ENCODE data around the gene IGHMBP2.
"Not testable (repeated sequence)": the region's sequence is repeated elsewhere in the genome, so short reads cannot be mapped to it uniquely, and the experiment has no call there.

IGHMBP2 gene

DNA sequence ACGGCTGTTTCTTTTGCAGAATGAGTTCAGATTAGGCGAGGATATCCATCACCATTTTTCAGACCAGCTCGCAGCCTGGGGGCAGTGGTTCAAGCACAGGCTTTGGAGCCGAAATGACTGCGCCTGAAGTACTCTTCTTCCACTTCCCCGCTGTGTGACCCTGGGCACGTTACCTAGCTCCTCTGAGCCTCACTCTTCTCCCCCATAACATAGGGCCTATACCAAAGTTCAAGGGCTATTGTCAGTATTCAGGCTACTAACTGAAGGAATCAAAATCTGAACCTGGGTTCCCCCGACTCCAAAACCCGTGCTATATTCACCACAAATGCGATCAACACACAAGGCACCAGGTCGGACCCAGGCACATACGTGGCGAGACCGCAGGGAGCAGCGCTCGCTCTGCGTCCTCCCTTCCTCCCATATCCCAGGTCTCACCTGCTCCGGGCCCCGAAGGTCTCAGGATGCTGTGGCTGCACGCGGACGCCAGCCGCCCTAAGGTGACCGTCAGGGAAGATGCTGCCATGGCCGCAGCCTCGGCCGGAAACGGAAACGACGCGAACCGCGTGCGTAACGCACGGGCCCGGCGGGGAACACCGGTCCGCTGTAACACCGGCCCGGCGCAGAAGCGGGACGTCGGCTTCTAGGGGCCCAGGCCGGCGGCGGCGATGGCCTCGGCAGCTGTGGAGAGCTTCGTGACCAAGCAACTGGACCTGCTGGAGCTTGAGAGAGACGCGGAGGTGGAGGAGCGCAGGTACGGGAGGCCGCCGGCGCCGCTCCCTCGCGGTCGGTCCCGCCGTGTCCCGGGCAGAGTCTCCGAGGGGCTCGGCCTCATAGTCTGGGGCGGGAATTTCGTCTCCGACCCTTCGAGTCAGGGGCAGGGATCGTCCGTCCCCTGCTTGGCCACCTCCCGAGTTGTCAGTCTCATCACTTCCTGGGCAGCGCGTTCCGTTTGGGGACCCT is at the start of gene IGHMBP2, which contains the start of gene MRPL21:
Gene IGHMBP2, plus strand, starts transcription at position 604 of the 960 bp plus-strand sequence. Its CDS starts 62 bp downstream, at position 666.
Gene MRPL21, minus strand, starts transcription at position 545 of the 960 bp plus-strand sequence. Its CDS starts 22 bp downstream, at position 523.
- Histone ChIP-seq H3K27me3 (ENCODE audit: insufficient read depth, low read length) (no peaks in the 10 kb centered on the region), H3K9me3 (ENCODE audit: low read length) (no peaks in the 10 kb centered on the region), H3K4me1 (ENCODE audit: insufficient read depth, low read length) (peaks cover 23% of the 10 kb centered on the region), H3K36me3 (ENCODE audit: insufficient read depth, low read length) (peaks cover 24% of the 10 kb centered on the region), H2AFZ (ENCODE audit: low read depth, low read length) (peak within 1 kb of the TSS; percentile 70), H3K4me3 (ENCODE audit: low read length) (peak within 1 kb of the TSS; percentile 95)

DNA sequence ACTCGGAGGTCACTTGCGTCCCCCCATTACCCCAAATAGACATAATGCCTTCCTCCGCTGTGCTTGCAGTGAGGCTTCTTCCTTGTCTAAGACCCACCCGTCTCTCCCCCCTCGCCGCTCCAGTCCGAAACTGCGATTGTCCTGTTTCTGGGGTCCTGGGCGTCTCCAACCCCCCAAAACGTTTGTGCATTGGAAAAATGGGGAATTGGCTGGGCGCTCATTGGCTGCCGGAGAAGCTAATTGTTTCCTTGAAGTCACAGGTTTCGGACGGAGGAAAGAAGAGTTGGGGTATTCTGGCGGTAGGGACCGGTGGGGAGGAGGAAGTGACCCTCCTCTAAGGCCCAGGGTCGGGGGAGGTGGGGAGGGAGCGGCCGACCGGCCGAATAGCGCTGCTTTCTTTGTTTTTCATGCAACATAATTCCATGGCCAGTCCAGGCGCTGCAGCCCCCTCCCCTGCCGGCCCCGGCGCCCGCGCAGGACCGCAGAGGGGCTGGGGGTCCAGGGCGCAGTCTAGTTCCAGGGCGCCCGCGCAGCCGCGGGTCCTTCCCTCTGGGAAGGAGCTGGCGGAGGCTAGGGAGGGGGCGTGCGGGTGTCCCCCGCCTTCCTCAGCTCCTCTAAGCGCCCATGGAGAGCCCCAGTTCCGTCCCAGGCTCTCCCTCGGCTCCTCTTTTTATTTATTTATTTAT is 49.3 kb upstream of the IGHMBP2 start:
- peaks cover 3% of the 10 kb centered on the region for H3K4me1 ChIP-seq (ENCODE audit: insufficient read depth, low read length)
- H3K4me3 ChIP-seq (ENCODE audit: low read length), result no peak overlapping the region
- peaks cover 45% of the 10 kb centered on the region for H3K27me3 ChIP-seq (ENCODE audit: insufficient read depth, low read length)
- H3K9me3 ChIP-seq (ENCODE audit: low read length), result no peaks in the 10 kb centered on the region
- H2AFZ ChIP-seq (ENCODE audit: low read depth, low read length), result peak overlapping the region; percentile 22
- no peaks in the 10 kb centered on the region for H3K36me3 ChIP-seq (ENCODE audit: insufficient read depth, low read length)

DNA sequence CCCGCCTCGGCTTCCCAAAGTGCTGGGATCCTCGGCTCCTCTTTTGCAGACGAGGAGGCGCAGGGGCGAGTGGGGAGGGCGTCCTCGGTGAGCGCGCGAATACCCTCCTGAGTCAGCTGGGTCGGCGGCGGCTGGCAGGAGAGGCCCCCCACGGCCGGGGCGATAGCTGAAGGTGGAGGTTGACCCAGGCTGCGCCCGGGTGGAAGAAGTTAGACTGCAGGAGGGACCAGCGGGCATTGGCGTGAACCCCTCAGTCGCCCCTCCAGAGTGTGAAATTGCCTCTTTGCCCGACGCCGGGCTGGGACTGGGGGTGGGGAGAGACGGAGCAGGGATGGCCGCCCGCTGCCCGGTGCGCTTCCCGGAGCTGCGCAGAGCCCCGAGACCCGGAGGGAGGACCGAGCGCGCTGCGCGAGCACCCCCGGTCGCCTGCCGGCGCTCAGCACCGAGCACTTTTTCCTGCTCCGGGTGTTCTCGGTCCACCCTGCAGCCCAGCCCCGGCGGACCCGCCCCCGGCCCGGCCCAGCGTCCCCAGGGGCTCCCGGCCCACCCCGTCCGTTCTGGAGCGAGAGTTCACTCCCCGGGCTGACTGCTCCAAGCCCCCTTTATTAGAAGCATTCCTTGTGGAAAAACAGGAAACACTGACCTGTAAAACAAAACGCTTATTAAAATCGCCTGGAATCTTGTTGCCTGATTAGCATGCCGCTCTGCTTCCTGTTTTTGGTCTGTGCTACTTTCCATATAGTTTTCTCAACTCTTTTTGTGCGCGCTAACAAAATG is 48.3 kb upstream of the IGHMBP2 start:
- Histone ChIP-seq H3K27me3 (ENCODE audit: insufficient read depth, low read length) (peaks cover 45% of the 10 kb centered on the region), H2AFZ (ENCODE audit: low read depth, low read length) (no peak overlapping the region), H3K4me1 (ENCODE audit: insufficient read depth, low read length) (peaks cover 3% of the 10 kb centered on the region), H3K9me3 (ENCODE audit: low read length) (no peaks in the 10 kb centered on the region), H3K4me3 (ENCODE audit: low read length) (no peak overlapping the region), H3K36me3 (ENCODE audit: insufficient read depth, low read length) (no peaks in the 10 kb centered on the region)

DNA sequence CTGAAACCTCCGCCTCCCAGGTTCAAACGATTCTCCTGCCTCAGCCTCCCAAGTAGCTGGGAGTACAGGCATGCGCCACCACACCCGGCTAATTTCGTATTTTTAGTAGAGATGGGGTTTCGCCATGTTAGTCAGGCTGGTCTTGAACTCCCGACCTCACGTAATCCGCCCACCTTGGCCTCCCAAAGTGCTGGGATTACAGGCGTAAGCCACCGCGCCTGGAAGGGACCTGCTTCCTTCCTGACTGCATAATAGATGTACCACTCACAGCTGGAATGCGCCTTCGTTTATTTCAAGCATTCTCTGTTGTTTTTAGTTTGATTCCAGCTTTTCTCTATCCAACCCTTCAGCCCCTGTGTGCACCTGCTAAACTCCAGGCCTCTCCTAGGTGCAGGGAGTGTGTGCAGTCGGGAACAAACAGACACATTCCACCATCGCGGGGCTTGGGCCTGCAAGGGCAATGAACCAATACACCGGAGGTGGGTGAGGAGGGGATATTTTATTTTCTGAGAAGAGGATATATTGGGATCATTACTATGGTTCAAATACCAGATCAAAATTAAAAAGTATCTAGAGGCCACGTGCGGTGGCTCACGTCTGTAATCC is 47.2 kb upstream of the IGHMBP2 start:
- not testable (repeated sequence) for H3K9me3 ChIP-seq (ENCODE audit: low read length); H3K36me3 ChIP-seq (ENCODE audit: insufficient read depth, low read length); H2AFZ ChIP-seq (ENCODE audit: low read depth, low read length); H3K4me1 ChIP-seq (ENCODE audit: insufficient read depth, low read length); H3K4me3 ChIP-seq (ENCODE audit: low read length)
- peaks cover 45% of the 10 kb centered on the region for H3K27me3 ChIP-seq (ENCODE audit: insufficient read depth, low read length)

DNA sequence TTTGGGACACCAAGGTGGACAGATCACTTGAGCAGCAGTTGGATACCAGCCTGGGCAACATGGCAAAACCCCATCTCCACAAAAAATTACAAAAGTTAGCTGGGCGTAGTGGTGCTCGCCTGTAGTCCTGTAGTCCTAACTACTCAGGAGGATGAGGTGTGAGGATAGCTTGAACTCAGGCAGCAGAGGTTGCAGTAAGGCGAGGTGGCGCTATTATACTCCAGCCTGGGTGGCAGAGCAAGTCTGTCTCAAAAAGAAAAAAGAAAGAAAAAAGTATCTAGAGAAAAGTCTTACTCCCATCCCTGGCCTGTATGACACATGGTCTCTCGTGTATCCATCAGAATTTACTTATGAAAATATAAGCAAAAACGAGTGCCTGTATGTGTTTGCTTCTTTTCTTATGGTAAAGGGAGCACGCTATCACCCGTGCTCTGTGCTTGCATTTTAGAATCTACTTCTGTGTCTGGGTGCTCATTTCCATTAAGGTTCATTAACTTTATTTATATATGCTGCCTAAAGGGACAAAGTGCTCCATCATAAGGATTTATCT is 46.6 kb upstream of the IGHMBP2 start:
- Histone ChIP-seq H2AFZ (ENCODE audit: low read depth, low read length) (no peak overlapping the region), H3K4me3 (ENCODE audit: low read length) (no peak overlapping the region), H3K4me1 (ENCODE audit: insufficient read depth, low read length) (peaks cover 3% of the 10 kb centered on the region), H3K27me3 (ENCODE audit: insufficient read depth, low read length) (peaks cover 40% of the 10 kb centered on the region), H3K9me3 (ENCODE audit: low read length) (no peaks in the 10 kb centered on the region), H3K36me3 (ENCODE audit: insufficient read depth, low read length) (no peaks in the 10 kb centered on the region)

DNA sequence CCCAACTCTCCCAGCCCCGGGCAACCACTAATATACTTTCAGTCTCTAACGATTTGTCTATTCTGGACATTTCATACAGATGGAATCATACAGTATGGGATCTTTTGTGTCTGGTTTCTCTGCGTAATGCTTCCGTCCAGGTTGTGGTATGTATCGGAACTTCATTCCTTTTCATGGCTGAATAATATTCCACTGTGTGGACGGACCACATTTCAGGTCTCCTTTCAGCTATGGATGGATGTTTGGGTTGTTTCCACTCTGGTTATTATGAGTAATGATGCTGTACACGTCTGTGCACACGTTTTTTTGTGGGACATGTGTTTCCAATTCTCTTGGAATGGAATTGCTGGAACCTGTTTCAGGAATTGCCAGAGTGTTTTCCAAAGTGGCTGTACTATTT is 44.6 kb upstream of the IGHMBP2 start:
- Histone ChIP-seq H2AFZ (ENCODE audit: low read depth, low read length) (no peak overlapping the region), H3K4me1 (ENCODE audit: insufficient read depth, low read length) (peaks cover 3% of the 10 kb centered on the region), H3K36me3 (ENCODE audit: insufficient read depth, low read length) (no peaks in the 10 kb centered on the region), H3K4me3 (ENCODE audit: low read length) (no peak overlapping the region), H3K9me3 (ENCODE audit: low read length) (peaks cover 2% of the 10 kb centered on the region), H3K27me3 (ENCODE audit: insufficient read depth, low read length) (peaks cover 25% of the 10 kb centered on the region)

- H3K4me3 ChIP-seq (ENCODE audit: low read length), result no peak overlapping the region
- H3K27me3 ChIP-seq (ENCODE audit: insufficient read depth, low read length), result no peaks in the 10 kb centered on the region
- no peaks in the 10 kb centered on the region for H3K36me3 ChIP-seq (ENCODE audit: insufficient read depth, low read length)
Observed at GRCh38 chr11:68862421-68862820, 41.3 kb upstream of the IGHMBP2 start.

GRCh38 chr11:68863553-68864265 is 40.0 kb upstream of the IGHMBP2 start:
- Histone ChIP-seq H2AFZ (ENCODE audit: low read depth, low read length) (no peak overlapping the region), H3K4me1 (ENCODE audit: insufficient read depth, low read length) (no peaks in the 10 kb centered on the region), H3K27me3 (ENCODE audit: insufficient read depth, low read length) (no peaks in the 10 kb centered on the region), H3K4me3 (ENCODE audit: low read length) (no peak overlapping the region), H3K36me3 (ENCODE audit: insufficient read depth, low read length) (no peaks in the 10 kb centered on the region), H3K9me3 (ENCODE audit: low read length) (peaks cover 4% of the 10 kb centered on the region)

More at GRCh38 chr11:68862421-68862820, 41.3 kb upstream of the IGHMBP2 start:
- Histone ChIP-seq H3K4me1 (ENCODE audit: insufficient read depth, low read length) (no peaks in the 10 kb centered on the region), H3K9me3 (ENCODE audit: low read length) (peaks cover 4% of the 10 kb centered on the region), H2AFZ (ENCODE audit: low read depth, low read length) (no peak overlapping the region)

- no peaks in the 10 kb centered on the region for H3K27me3 ChIP-seq (ENCODE audit: insufficient read depth, low read length)
- no peaks in the 10 kb centered on the region for H3K36me3 ChIP-seq (ENCODE audit: insufficient read depth, low read length)
- H3K4me3 ChIP-seq (ENCODE audit: low read length), result no peak overlapping the region
Observed at GRCh38 chr11:68865241-68865640, 38.5 kb upstream of the IGHMBP2 start.

DNA sequence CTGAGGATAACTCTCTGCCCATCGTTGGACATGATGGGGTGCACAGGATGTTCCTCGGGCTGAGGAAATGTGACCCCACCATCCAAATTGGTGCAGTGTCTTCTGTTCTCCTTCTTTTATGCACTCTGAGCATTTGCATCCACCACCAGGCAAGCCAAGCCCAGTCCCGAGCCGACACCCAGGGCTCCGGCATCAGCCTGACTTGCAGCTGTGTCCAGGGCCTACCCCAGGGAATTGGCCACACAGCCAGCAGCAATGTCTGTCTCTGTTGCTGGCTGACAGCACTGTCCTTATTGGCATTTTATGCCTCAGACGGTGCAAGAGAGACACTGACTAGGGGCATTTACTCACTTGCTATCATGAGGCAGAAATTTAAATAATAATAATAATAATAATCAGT is 36.6 kb upstream of the IGHMBP2 start:
- H3K27me3 ChIP-seq (ENCODE audit: insufficient read depth, low read length), result no peaks in the 10 kb centered on the region
- peaks cover 4% of the 10 kb centered on the region for H3K9me3 ChIP-seq (ENCODE audit: low read length)
- no peaks in the 10 kb centered on the region for H3K4me1 ChIP-seq (ENCODE audit: insufficient read depth, low read length)
- H3K36me3 ChIP-seq (ENCODE audit: insufficient read depth, low read length), result no peaks in the 10 kb centered on the region
- H3K4me3 ChIP-seq (ENCODE audit: low read length), result no peak overlapping the region
- no peak overlapping the region for H2AFZ ChIP-seq (ENCODE audit: low read depth, low read length)

More at GRCh38 chr11:68865241-68865640, 38.5 kb upstream of the IGHMBP2 start:
- no peaks in the 10 kb centered on the region for H3K4me1 ChIP-seq (ENCODE audit: insufficient read depth, low read length)
- no peak overlapping the region for H2AFZ ChIP-seq (ENCODE audit: low read depth, low read length)
- H3K9me3 ChIP-seq (ENCODE audit: low read length), result peaks cover 4% of the 10 kb centered on the region

- H3K4me1 ChIP-seq (ENCODE audit: insufficient read depth, low read length), result no peaks in the 10 kb centered on the region
- no peaks in the 10 kb centered on the region for H3K27me3 ChIP-seq (ENCODE audit: insufficient read depth, low read length)
- no peak overlapping the region for H2AFZ ChIP-seq (ENCODE audit: low read depth, low read length)
- H3K36me3 ChIP-seq (ENCODE audit: insufficient read depth, low read length), result no peaks in the 10 kb centered on the region
- no peak overlapping the region for H3K4me3 ChIP-seq (ENCODE audit: low read length)
- H3K9me3 ChIP-seq (ENCODE audit: low read length), result peaks cover 4% of the 10 kb centered on the region
Observed at GRCh38 chr11:68868221-68868835, 35.4 kb upstream of the IGHMBP2 start.

Data from neuron (in vitro differentiated cells).